HepG2 (cell line): Measurements from ENCODE around the gene TAS2R30. TPM values are rescaled to one million over a fixed set of nuclear protein-coding genes. Genes with fewer than 3 reads are reported as not detected.

Experiments
- ESRRA ChIP-seq: sonication (generic); formaldehyde crosslinking; IDR thresholded peaks from 2 replicates; pipeline ENCODE4 v1.5.1; 2020; ENCODE audit warnings: mild to moderate bottlenecking, low read depth, missing genetic modification reagents
- GABPA ChIP-seq, 2 experiments: IDR thresholded peaks; 2 replicates each; pipeline ENCODE4 v1.6.1; 2011 to 2016; ENCODE audit warnings: low read depth in 2 of 2, low read length in 1 of 2, missing biosample characterization in 1 of 2, missing genetic modification characterization in 1 of 2
- IKZF1 ChIP-seq: fragments of 450-650 bp; IDR thresholded peaks from 2 replicates; pipeline ENCODE4 v1.7.1; 2016
- LCORL ChIP-seq, 2 experiments: fragments of 450-650 bp in 1 of 2; sonication (generic) in 1 of 2; formaldehyde crosslinking in 1 of 2; IDR thresholded peaks; 2 replicates each; pipeline versions ENCODE4 v1.5.0 to v1.6.1; 2017 to 2020; ENCODE audit warnings: antibody characterized with exemption in 1 of 2, missing genetic modification reagents in 1 of 2
- MTA1 ChIP-seq: sonication (generic); formaldehyde crosslinking; IDR thresholded peaks from 2 replicates; pipeline ENCODE4 v1.4.0; 2020; ENCODE audit warnings: missing genetic modification reagents, mild to moderate bottlenecking, borderline replicate concordance
- SATB2 ChIP-seq: sonication (generic); formaldehyde crosslinking; IDR thresholded peaks from 2 replicates; pipeline ENCODE4 v1.5.0; 2020; ENCODE audit warnings: missing genetic modification reagents
- ZC3H13 ChIP-seq: sonication (generic); formaldehyde crosslinking; IDR thresholded peaks from 2 replicates; pipeline ENCODE4 v1.8.1; 2023; ENCODE audit warnings: mild to moderate bottlenecking, missing genetic modification reagents, moderate library complexity
- ZFP36 ChIP-seq: fragments of 150-350 bp; IDR thresholded peaks from 2 replicates; pipeline ENCODE4 v1.6.1; 2018; ENCODE audit warnings: borderline replicate concordance, low read length, low read depth; ENCODE audit not compliant: partially characterized antibody
- ZFP36L2 ChIP-seq: sonication (generic); formaldehyde crosslinking; IDR thresholded peaks from 2 replicates; pipeline ENCODE4 v1.4.0; 2020; ENCODE audit warnings: missing genetic modification reagents
- ZFP90 ChIP-seq: sonication (generic); formaldehyde crosslinking; IDR thresholded peaks from 2 replicates; pipeline ENCODE4 v1.8.0; 2022; ENCODE audit warnings: missing genetic modification reagents, mild to moderate bottlenecking, inconsistent platforms, borderline replicate concordance
- ZNF180 ChIP-seq: sonication (generic); formaldehyde crosslinking; IDR thresholded peaks from 2 replicates; pipeline ENCODE4 v1.4.0; 2020; ENCODE audit warnings: low read depth, missing genetic modification reagents, borderline replicate concordance
- ZNF816 ChIP-seq: sonication (generic); formaldehyde crosslinking; IDR thresholded peaks from 2 replicates; pipeline ENCODE4 v1.8.0; 2022; ENCODE audit warnings: missing genetic modification reagents, mild to moderate bottlenecking, borderline replicate concordance
- ZSCAN30 ChIP-seq: sonication (generic); formaldehyde crosslinking; IDR thresholded peaks from 2 replicates; pipeline ENCODE4 v1.5.0; 2020; ENCODE audit warnings: mild to moderate bottlenecking, missing genetic modification reagents
- polyA plus RNA-seq, 8 experiments: library from polyadenylated mRNA; depleted of rRNA in 3 of 8; stranded (reverse) in 7 of 8; unstranded in 1 of 8; fragments of >200 nt; fragmentation: Illumina TruSeq in 4 of 8; extraction: Trizol in 4 of 8; gene quantifications; 2 replicates each; pipeline versions ENCODE4 v1.2.1 to v1.2.3, GENCODE V29; 2011 to 2016; ENCODE audit warnings: low read depth in 4 of 8, missing spikeins in 1 of 8, mixed read lengths in 1 of 8; ENCODE audit not compliant: insufficient read depth in 1 of 8
- total RNA-seq, 5 experiments: library from RNA; depleted of rRNA; stranded (reverse); fragments of >200 nt; fragmentation: Illumina TruSeq; extraction: Trizol; gene quantifications; 2 replicates each; pipeline ENCODE4 v1.2.3, GENCODE V29; 2016; ENCODE audit warnings: low read depth in 1 of 5
- TF ChIP-seq, protein P1 (sequence below): sonication (generic); formaldehyde crosslinking; IDR thresholded peaks from 2 replicates; pipeline ENCODE4 v1.8.0; 2022; ENCODE audit warnings: mild to moderate bottlenecking, missing genetic modification reagents; ENCODE audit not compliant: insufficient replicate concordance
- TF ChIP-seq, protein P2 (sequence below): sonication (generic); formaldehyde crosslinking; IDR thresholded peaks from 2 replicates; pipeline ENCODE4 v1.9.0; 2022; ENCODE audit warnings: low read depth, missing genetic modification reagents
- TF ChIP-seq, protein P3 (sequence below): sonication (generic); formaldehyde crosslinking; IDR thresholded peaks from 2 replicates; pipeline ENCODE4 v1.9.0; 2021; ENCODE audit warnings: missing genetic modification reagents, mild to moderate bottlenecking, borderline replicate concordance

The TAS2R30 gene
- total and polyA plus RNA-seq, 2 of the 13 experiments (the other 11 are each of a cell fraction or from before 2014, with no cell fraction given): 0.42 to 5.2 TPM

DNA sequence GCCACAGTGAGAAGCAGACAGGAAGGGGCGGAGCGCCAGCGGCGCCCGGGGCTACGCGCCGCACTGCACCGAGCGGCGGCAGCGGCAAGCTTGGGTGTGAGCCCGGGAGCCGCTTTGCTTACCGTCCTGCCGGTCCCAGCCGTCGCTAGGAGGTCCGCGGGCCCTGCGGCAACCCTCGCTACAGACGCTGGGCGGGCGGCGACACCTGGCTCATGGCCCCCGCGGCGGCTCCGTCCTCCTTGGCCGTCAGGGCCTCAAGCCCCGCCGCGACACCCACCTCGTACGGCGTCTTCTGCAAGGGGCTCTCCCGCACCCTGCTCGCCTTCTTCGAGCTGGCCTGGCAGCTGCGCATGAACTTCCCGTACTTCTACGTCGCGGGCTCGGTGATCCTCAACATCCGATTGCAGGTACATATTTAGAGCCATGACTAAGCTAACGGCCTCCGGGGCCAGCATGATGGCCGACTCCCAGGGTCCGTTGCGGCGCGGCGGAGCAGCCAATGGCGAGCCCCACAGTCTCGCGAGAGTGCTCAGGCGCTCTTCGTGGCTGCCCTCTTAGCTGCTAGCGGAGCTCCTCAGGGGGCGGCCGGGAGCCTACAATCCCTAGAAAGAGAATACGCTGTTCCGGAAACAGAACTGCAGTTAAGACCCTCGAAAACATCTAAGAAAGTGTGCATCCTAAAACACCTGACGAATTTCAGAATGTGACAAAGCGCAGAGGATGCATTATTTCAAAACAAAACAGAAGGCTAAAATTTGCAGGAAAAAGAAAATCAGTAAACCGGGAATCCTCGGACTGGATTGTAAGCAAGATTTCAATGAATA lies 36.9 kb upstream of the TAS2R30 start, which contains the start of gene SMIM10L1 (continued):
- TF ChIP-seq ZFP90 (peak; percentile 58; the same call in 1 of the 2 replicates), ZNF816 (CRISPR knock-in tag) (no peak), ZNF180 (CRISPR knock-in tag) (no peak), ZFP36 (no peak), SATB2 (CRISPR knock-in tag) (no peak), MTA1 (CRISPR knock-in tag) (no peak; the same call in 1 of the 2 replicates), GABPA (IDR thresholded peaks at IDR 0.05; ENCODE audit: low read depth, low read length) (peak; percentile 43; the same call in 1 of the 2 replicates), GABPA (CRISPR knock-in tag; IDR thresholded peaks at IDR 0.05; ENCODE audit: low read depth) (peak; percentile 61), LCORL (IDR thresholded peaks at IDR 0.05) (no peak), LCORL (CRISPR knock-in tag; IDR thresholded peaks at IDR 0.05) (no peak; the same call in 1 of the 2 replicates), IKZF1 (no peak), ZSCAN30 (peak; percentile 52; the same call in 1 of the 2 replicates), ZFP36L2 (CRISPR knock-in tag) (no peak; the same call in 1 of the 2 replicates), ESRRA (CRISPR knock-in tag) (no peak), ZC3H13 (CRISPR knock-in tag) (no peak)
- TF ChIP-seq, protein P1, sequence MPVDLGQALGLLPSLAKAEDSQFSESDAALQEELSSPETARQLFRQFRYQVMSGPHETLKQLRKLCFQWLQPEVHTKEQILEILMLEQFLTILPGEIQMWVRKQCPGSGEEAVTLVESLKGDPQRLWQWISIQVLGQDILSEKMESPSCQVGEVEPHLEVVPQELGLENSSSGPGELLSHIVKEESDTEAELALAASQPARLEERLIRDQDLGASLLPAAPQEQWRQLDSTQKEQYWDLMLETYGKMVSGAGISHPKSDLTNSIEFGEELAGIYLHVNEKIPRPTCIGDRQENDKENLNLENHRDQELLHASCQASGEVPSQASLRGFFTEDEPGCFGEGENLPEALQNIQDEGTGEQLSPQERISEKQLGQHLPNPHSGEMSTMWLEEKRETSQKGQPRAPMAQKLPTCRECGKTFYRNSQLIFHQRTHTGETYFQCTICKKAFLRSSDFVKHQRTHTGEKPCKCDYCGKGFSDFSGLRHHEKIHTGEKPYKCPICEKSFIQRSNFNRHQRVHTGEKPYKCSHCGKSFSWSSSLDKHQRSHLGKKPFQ (CRISPR knock-in tag): no peak
- TF ChIP-seq, protein P2, sequence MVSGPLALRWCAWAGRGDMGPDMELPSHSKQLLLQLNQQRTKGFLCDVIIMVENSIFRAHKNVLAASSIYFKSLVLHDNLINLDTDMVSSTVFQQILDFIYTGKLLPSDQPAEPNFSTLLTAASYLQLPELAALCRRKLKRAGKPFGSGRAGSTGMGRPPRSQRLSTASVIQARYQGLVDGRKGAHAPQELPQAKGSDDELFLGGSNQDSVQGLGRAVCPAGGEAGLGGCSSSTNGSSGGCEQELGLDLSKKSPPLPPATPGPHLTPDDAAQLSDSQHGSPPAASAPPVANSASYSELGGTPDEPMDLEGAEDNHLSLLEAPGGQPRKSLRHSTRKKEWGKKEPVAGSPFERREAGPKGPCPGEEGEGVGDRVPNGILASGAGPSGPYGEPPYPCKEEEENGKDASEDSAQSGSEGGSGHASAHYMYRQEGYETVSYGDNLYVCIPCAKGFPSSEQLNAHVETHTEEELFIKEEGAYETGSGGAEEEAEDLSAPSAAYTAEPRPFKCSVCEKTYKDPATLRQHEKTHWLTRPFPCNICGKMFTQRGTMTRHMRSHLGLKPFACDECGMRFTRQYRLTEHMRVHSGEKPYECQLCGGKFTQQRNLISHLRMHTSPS (CRISPR knock-in tag): no peak
- TF ChIP-seq, protein P3, sequence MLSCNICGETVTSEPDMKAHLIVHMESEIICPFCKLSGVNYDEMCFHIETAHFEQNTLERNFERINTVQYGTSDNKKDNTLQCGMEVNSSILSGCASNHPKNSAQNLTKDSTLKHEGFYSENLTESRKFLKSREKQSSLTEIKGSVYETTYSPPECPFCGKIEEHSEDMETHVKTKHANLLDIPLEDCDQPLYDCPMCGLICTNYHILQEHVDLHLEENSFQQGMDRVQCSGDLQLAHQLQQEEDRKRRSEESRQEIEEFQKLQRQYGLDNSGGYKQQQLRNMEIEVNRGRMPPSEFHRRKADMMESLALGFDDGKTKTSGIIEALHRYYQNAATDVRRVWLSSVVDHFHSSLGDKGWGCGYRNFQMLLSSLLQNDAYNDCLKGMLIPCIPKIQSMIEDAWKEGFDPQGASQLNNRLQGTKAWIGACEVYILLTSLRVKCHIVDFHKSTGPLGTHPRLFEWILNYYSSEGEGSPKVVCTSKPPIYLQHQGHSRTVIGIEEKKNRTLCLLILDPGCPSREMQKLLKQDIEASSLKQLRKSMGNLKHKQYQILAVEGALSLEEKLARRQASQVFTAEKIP (CRISPR knock-in tag): no peak
